NB4 (cell line): ENCODE measurements around the gene WNT7B.

Experiments used
- MYC ChIP-seq: IDR thresholded peaks from 2 replicates; pipeline ENCODE4 v1.6.1; 2011; ENCODE audit warnings: low read depth, low read length
- TF ChIP-seq, protein P1 (sequence below): IDR thresholded peaks from 2 replicates; pipeline ENCODE4 v1.6.1; 2011; ENCODE audit warnings: low read depth, low read length
- TF ChIP-seq, protein P2 (sequence below): IDR thresholded peaks from one replicate; pipeline ENCODE4 v1.5.1; 2012; ENCODE audit warnings: low read depth, low read length

DNA sequence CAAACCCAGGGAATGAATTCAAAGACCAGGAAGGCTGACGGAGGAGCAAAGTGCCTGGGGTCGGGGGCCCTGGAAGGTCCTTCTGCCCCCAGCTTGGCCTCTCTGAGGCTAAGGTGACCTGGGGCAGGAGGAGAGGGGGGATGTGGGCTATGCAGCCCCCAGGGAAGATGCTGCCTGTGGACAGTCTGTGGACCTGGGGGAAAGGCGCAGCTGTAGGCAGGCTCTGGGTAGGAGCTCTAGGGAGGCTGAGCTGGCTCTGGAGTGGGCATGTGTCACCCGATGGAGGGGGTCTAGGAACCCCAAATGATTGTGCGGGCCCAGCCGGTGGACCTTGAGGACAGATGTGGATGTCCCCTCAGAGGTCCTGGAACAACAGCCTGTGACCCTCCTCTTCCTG, 42.8 kb downstream of the WNT7B start:
- TF ChIP-seq, protein P1, sequence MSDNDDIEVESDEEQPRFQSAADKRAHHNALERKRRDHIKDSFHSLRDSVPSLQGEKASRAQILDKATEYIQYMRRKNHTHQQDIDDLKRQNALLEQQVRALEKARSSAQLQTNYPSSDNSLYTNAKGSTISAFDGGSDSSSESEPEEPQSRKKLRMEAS, result no peak
- TF ChIP-seq, protein P2, sequence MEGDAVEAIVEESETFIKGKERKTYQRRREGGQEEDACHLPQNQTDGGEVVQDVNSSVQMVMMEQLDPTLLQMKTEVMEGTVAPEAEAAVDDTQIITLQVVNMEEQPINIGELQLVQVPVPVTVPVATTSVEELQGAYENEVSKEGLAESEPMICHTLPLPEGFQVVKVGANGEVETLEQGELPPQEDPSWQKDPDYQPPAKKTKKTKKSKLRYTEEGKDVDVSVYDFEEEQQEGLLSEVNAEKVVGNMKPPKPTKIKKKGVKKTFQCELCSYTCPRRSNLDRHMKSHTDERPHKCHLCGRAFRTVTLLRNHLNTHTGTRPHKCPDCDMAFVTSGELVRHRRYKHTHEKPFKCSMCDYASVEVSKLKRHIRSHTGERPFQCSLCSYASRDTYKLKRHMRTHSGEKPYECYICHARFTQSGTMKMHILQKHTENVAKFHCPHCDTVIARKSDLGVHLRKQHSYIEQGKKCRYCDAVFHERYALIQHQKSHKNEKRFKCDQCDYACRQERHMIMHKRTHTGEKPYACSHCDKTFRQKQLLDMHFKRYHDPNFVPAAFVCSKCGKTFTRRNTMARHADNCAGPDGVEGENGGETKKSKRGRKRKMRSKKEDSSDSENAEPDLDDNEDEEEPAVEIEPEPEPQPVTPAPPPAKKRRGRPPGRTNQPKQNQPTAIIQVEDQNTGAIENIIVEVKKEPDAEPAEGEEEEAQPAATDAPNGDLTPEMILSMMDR, result no peak
- no peak for TF ChIP-seq MYC
